ENCODE results near the gene GLYAT.

GLYAT gene

GRCh38 chr11:58776891-58777710 lies 45.4 kb upstream of the GLYAT start:
- Histone ChIP-seq H3K79me2 (ENCODE audit: insufficient read depth, low read length) (no peaks in the 10 kb centered on the region), H3K4me1 (ENCODE audit: insufficient read depth, low read length) (no peaks in the 10 kb centered on the region), H2AFZ (ENCODE audit: low read depth, low read length) (no peak overlapping the region), H3K27ac (ENCODE audit: low read length) (no peak overlapping the region), H3K9ac (ENCODE audit: low read depth, low read length) (no peak overlapping the region), H3K4me3 (ENCODE audit: low read depth in 1 of 2, low read length in 2 of 2) (no peak overlapping the region), H3K9me3 (ENCODE audit: insufficient read depth, low read length, severe bottlenecking) (no peaks in the 10 kb centered on the region), H3K4me2 (ENCODE audit: insufficient read depth, low read length) (no peak overlapping the region), H3K27me3 (ENCODE audit: insufficient read depth, low read length, poor library complexity) (no peaks in the 10 kb centered on the region), H3K36me3 (ENCODE audit: insufficient read depth, low read length) (no peaks in the 10 kb centered on the region), H4K20me1 (ENCODE audit: insufficient read depth, low read length) (no peaks in the 10 kb centered on the region)
- ATAC-seq (ENCODE audit: insufficient read depth, low read depth) = no peak
- TF ChIP-seq EZH2 (IDR thresholded peaks at IDR 0.05; ENCODE audit: borderline replicate concordance, low read depth, low read length, severe bottlenecking) = no peak
- no peak for TF ChIP-seq CTCF (IDR thresholded peaks at IDR 0.05; ENCODE audit: borderline replicate concordance, extremely low read depth, low read length, poor library complexity, severe bottlenecking)
- no peak for DNase-seq

GRCh38 chr11:58775066-58775708 lies 43.4 kb upstream of the GLYAT start:
- Histone ChIP-seq H4K20me1 (ENCODE audit: insufficient read depth, low read length) (no peaks in the 10 kb centered on the region), H3K9ac (ENCODE audit: low read depth, low read length) (no peak overlapping the region), H2AFZ (ENCODE audit: low read depth, low read length) (no peak overlapping the region), H3K27ac (ENCODE audit: low read length) (no peak overlapping the region), H3K4me3 (ENCODE audit: low read depth in 1 of 2, low read length in 2 of 2) (no peak overlapping the region), H3K36me3 (ENCODE audit: insufficient read depth, low read length) (no peaks in the 10 kb centered on the region), H3K9me3 (ENCODE audit: insufficient read depth, low read length, severe bottlenecking) (no peaks in the 10 kb centered on the region), H3K4me2 (ENCODE audit: insufficient read depth, low read length) (no peak overlapping the region), H3K4me1 (ENCODE audit: insufficient read depth, low read length) (no peaks in the 10 kb centered on the region), H3K27me3 (ENCODE audit: insufficient read depth, low read length, poor library complexity) (no peaks in the 10 kb centered on the region), H3K79me2 (ENCODE audit: insufficient read depth, low read length) (no peaks in the 10 kb centered on the region)
- no peak for TF ChIP-seq CTCF (IDR thresholded peaks at IDR 0.05; ENCODE audit: borderline replicate concordance, extremely low read depth, low read length, poor library complexity, severe bottlenecking)
- TF ChIP-seq EZH2 (IDR thresholded peaks at IDR 0.05; ENCODE audit: borderline replicate concordance, low read depth, low read length, severe bottlenecking) = no peak
- DNase-seq (no peak), ATAC-seq (ENCODE audit: insufficient read depth, low read depth) (no peak)

GRCh38 chr11:58774164-58774593 lies 42.4 kb upstream of the GLYAT start:
- Histone ChIP-seq H3K79me2 (ENCODE audit: insufficient read depth, low read length) (no peaks in the 10 kb centered on the region), H4K20me1 (ENCODE audit: insufficient read depth, low read length) (no peaks in the 10 kb centered on the region), H3K4me1 (ENCODE audit: insufficient read depth, low read length) (no peaks in the 10 kb centered on the region), H3K9ac (ENCODE audit: low read depth, low read length) (no peak overlapping the region), H2AFZ (ENCODE audit: low read depth, low read length) (no peak overlapping the region), H3K27me3 (ENCODE audit: insufficient read depth, low read length, poor library complexity) (no peaks in the 10 kb centered on the region), H3K36me3 (ENCODE audit: insufficient read depth, low read length) (no peaks in the 10 kb centered on the region), H3K4me3 (ENCODE audit: low read depth in 1 of 2, low read length in 2 of 2) (no peak overlapping the region), H3K4me2 (ENCODE audit: insufficient read depth, low read length) (no peak overlapping the region), H3K9me3 (ENCODE audit: insufficient read depth, low read length, severe bottlenecking) (no peaks in the 10 kb centered on the region), H3K27ac (ENCODE audit: low read length) (no peak overlapping the region)
- no peak for ATAC-seq (ENCODE audit: insufficient read depth, low read depth)
- DNase-seq = no peak
- TF ChIP-seq CTCF (IDR thresholded peaks at IDR 0.05; ENCODE audit: borderline replicate concordance, extremely low read depth, low read length, poor library complexity, severe bottlenecking) (no peak), EZH2 (IDR thresholded peaks at IDR 0.05; ENCODE audit: borderline replicate concordance, low read depth, low read length, severe bottlenecking) (no peak)
